GM18526 (cell line): ENCODE data around the gene C1orf116.

Experiments used
- POLR2A ChIP-seq: IDR thresholded peaks from 3 replicates; pipeline ENCODE4 v1.6.1; 2011; ENCODE audit not compliant: insufficient read length; ENCODE audit errors: extremely low read depth

Gene C1orf116

GRCh38 chr1:207032528-207033017 lies at the start of gene C1orf116:
TSS of gene C1orf116 (minus strand) at chr1:207032756. CDS start at chr1:207027598, 5,158 bp downstream.
- no peak for TF ChIP-seq POLR2A

DNA sequence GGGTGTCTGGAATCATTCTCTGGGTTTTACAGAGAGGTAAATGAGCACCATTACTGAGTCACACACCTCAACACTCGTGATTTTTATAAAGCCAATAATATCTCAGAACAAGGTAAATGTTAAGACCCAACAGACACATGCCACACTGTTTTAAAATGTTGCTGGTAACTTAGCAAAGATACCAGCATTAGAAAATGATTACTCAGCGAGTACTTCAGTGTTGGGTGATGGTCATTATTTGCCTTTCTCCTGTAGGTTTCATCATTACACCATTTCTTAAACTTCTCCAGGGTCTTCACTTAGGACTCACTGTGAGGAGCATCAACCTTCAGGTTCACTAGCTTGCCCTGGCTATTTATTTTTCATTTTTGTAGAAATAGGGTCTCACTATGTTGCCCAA lies 49.2 kb upstream of the C1orf116 start:
- no peak for TF ChIP-seq POLR2A

GRCh38 chr1:207081088-207081487 lies 48.5 kb upstream of the C1orf116 start:
- TF ChIP-seq POLR2A = no peak

DNA sequence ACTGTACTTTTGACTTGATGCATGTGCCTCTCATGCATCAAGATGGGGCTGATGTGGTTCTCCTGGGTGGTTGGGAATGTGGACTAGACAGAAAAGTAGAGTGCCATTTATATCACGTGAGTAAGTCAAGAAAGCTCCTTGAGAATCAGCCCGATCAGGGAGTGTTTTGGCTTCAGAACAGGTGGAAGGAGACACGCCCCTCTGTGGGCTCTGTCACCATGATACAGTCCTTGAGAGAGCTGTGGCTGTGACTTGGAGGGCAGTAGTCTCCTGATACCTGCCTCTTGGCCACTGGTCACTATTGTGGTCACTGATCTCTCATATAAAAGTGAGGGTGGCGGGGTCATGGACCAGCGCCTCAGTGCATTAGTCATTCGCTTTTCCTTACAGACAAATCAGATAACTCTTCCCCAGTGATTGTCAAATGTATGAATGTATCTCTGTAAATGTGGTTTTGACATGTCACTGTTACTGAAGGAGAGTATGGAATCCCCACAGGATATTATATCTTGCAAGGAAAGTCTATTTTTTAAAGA lies 47.2 kb upstream of the C1orf116 start:
- TF ChIP-seq POLR2A = no peak

DNA sequence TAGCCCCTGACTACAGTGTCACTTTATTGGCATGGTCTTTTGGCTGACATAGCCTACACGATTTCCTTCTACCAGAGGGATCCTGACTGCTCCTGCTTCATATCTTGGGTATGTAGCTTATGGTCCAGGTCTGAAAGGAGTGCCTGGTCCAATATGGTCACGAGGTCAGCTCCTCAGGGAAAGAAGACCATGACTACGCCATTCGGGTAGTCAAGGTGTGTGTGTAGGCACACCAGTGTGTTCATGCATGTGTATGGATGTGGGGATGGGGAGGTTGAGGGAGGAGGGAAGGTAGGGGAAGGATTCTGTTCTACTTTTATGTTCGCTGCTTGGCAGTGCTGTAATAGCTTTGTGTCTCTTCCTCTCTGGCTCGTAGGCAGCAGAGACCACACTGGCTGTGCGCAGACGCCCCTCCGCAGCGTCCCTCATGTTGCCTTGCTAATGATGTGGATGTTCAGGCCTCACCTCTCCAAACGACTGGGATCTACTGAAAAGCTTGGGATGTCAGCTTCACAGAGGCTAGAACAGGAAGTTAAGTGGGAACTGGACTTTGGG lies 46.1 kb upstream of the C1orf116 start:
- no peak for TF ChIP-seq POLR2A

DNA sequence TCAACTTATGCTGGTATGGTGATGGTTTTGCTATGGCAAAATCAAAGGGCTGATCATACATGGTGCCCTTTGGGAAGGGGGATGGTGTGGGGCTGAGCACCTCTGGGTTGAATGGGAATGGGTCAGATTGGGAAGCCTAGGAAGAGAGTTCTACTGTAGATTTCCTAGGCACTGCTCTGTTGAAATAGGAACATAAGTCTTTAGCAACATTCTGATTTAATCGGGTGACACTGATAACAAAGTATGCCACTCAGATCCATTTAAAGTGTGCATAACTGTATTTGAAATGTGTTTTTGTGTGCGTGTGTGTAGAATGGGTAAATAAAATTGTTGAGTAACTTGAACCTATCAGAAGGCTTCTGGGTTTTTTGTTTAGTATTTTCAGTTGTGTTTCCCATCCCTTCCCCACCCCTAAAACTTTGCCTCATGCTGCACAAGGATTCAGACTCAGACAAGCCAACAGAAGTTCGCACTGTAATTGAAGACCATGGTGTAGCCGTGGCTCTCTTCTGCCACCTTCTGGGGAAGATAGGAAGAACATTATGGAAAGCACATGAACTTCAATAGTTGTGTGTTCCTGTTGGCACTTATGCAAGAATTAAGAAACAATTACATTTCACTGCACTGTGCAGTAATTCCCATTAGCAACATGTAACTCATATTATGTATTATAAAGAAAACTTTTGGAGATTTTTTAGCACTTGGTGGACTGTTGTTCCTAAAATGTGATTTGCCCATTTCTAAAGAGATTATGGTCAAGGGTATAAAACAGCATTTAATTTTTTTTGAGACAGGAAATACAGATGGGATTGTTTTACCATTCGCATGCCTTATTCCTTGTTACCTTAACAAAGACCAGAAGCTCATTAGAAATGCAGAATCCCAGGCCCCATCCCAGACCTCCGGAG lies 45.2 kb upstream of the C1orf116 start:
- no peak for TF ChIP-seq POLR2A

DNA sequence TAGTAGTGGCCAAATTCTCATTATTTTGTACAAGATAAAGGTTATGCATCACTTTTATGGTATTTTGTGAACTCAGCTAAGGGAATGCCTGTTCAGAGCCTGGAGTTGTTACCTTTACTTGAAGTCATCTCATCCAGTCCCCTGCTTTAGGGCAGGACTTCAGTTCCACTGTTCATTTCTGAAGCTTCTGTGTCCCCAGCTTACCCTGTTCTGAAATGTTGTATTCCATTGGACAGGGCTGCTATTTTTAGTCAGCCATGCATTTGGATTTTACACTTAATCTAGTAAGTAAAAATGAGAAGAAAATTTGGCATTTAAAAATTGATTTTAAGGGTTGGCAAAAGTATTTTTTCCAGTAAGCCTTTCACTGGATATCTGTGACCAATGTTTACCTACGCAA lies 44.5 kb upstream of the C1orf116 start:
- TF ChIP-seq POLR2A = no peak

DNA sequence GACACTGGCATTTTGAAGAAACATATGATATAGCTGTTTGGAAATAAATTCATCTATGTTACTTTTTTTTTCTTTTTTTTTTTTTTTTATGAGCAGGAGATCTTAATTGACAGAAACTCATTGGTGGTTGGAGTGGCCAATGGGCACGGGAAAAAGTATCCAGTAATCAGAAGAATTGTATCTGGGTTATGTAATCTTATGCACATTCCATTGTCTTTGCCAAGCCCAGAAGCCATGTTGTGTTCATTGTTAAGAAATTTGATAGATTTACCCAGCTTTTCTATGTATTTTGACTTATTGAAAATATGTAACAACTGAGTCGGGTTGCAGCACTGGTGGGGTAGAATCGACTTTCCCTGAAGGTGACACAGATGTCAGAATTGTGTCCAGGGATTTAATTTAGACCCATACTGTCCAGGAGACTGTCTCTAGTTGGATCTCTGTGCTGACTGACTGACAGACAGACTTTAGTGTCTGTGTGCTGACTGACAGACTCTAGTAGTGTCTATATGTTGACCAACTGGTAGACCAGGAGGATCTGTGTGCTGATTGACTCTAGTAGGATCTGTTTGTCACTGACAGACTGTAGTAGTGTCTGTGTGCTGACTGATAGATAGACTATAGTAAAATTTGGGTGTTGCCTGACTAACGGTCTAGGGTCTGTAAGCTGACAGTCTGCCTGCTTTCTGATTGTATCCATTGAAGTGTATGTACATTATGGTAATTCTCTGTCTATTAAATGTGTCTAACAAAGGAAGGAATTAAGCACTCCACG lies 43.8 kb upstream of the C1orf116 start:
- TF ChIP-seq POLR2A = no peak

DNA sequence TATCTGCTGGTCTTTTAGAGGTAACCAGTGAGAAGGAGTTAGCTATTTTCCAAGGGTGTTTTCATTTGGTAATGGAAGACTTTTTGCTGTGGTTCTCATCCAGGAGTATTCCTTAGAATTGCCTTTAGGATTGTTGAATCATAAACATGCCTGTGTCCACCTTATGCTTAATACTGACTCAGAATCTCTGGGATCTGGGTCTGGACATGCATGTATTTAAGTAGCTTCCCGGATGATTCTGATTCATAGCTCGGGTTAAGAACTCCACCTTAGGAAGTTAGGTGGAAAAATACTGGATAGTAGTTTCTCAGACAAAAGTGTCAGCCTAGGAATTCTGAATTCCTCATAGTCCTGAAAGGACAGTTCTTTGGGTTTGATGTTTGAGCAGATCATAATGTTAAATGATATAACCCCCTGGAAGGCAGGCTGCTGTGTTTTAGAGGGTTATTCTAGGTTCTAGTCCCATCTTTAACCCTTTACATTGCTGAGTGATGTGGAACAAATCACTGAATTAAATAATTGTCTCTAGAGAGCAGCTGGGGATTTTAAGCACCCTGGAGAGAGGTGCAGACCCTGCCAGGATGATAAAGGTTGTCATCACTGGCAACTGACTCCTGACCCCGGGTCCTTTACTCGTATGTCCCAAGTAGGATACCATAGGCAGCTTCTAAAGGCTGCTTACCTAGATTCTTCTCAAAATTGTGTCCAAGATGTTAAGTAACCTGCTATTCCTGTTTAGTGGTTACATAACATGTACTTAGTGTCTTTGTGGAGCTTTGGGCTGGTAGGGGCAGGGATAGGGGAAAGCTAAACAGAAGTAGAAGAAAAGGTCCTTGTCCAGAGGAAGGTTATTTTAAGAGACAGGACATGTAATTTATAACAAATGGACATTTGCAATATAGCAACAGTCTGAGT lies 41.6 kb upstream of the C1orf116 start:
- no peak for TF ChIP-seq POLR2A

- TF ChIP-seq POLR2A = no peak
These were observed 39.7 kb upstream of the C1orf116 start for GRCh38 chr1:207072233-207072632.

DNA sequence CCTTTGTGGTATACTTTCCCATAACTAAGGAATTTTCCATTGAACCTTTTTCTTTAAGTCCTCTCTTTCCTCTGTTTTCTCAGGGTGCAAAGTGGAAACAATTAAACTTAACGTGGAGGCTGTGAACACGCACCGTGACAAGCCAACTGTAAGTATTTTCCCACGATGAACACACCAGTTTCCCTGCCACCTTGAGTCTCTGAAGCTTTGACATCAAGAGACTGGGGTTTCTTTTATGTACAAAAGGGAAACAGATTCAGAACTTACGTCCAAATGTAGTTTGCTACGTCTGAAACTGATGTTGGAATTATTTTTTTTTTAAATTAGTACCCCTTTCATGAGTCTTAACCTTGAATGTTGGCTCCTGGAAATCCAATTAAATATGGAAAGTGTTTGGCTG lies 38.9 kb upstream of the C1orf116 start:
- no peak for TF ChIP-seq POLR2A

GRCh38 chr1:207070811-207071210 lies 38.3 kb upstream of the C1orf116 start:
- TF ChIP-seq POLR2A = no peak

DNA sequence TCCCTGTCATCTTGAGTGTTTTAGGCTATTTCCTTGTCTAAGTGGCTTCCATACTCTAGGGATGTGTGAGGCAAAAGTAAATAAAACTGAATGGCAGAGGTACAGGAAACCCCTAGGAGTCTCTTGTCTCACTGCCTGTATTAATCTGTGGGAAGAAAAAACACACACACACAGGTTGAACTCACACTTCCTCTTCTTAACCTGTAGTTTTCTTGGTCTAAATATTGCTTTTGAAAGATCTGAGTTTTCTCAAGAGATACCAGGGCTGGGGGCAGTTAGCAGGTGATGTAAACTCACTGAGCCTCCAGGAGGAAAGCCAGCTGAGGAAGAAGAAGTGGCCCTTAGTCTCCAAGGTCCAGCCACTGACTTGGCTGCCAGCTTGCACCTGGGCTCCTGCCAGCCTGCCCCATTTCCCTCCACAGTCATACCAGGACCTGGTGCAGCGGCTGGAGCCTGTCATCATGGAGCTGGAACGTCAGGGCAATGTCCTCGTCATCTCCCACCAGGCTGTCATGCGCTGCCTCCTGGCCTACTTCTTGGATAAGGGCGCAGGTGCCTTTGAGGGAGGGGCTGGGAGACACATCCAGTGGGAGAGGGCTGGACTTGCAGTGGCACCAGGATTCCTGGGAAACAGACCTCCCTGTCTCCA lies 37.4 kb upstream of the C1orf116 start:
- TF ChIP-seq POLR2A = no peak

GRCh38 chr1:207069061-207069460 lies 36.5 kb upstream of the C1orf116 start:
- TF ChIP-seq POLR2A = no peak

- TF ChIP-seq POLR2A = no peak
These were observed 35.1 kb upstream of the C1orf116 start for GRCh38 chr1:207067665-207068064.
